ENCODE measurements around the gene RALGAPA2. TPM values are rescaled to one million over a fixed set of nuclear protein-coding genes. Genes with fewer than 3 reads are reported as not detected.

The RALGAPA2 gene
- total RNA-seq, 3 donors from 2014 or later = 34.6 to 74.1 (median 46.0) TPM

DNA sequence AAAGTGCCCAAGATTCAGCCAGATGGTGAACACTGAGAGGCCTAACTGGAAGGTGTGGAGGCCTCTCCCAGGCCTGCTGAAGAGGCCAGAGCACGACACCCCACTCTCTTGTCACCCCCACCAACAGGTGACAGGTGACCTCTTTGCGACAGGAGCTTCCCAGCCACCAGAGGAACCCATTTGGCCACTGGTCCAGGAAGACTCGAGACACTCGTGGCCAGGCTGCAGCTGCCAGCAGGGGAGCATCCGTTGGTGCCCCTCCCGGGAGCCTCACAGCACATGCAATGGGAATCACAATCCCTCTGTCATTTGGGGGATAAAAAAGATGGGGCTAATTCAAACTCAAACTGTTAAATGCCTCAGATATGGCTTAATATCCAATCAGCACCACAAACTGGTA lies 181.2 kb downstream of the RALGAPA2 start:
- no peaks in the 10 kb centered on the region for H3K4me1 ChIP-seq
- no peaks in the 10 kb centered on the region for H3K27me3 ChIP-seq
- no peak overlapping the region for H3K4me3 ChIP-seq
- no peak for DNase-seq (ENCODE audit: low spot score in 2 of 2)
- H3K27ac ChIP-seq = no peak overlapping the region
- intact Hi-C loops (cut with DNase I; ENCODE audit: low total_unique reads) = no loop called here
- H3K36me3 ChIP-seq = no peaks in the 10 kb centered on the region
- TF ChIP-seq POLR2AphosphoS5 (IDR thresholded peaks at IDR 0.05) = no peak
- TF ChIP-seq POLR2A (IDR thresholded peaks at IDR 0.05) = no peak
- TF ChIP-seq, protein P1, sequence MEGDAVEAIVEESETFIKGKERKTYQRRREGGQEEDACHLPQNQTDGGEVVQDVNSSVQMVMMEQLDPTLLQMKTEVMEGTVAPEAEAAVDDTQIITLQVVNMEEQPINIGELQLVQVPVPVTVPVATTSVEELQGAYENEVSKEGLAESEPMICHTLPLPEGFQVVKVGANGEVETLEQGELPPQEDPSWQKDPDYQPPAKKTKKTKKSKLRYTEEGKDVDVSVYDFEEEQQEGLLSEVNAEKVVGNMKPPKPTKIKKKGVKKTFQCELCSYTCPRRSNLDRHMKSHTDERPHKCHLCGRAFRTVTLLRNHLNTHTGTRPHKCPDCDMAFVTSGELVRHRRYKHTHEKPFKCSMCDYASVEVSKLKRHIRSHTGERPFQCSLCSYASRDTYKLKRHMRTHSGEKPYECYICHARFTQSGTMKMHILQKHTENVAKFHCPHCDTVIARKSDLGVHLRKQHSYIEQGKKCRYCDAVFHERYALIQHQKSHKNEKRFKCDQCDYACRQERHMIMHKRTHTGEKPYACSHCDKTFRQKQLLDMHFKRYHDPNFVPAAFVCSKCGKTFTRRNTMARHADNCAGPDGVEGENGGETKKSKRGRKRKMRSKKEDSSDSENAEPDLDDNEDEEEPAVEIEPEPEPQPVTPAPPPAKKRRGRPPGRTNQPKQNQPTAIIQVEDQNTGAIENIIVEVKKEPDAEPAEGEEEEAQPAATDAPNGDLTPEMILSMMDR (IDR thresholded peaks at IDR 0.05) = no peak
- no peaks in the 10 kb centered on the region for H3K9me3 ChIP-seq

DNA sequence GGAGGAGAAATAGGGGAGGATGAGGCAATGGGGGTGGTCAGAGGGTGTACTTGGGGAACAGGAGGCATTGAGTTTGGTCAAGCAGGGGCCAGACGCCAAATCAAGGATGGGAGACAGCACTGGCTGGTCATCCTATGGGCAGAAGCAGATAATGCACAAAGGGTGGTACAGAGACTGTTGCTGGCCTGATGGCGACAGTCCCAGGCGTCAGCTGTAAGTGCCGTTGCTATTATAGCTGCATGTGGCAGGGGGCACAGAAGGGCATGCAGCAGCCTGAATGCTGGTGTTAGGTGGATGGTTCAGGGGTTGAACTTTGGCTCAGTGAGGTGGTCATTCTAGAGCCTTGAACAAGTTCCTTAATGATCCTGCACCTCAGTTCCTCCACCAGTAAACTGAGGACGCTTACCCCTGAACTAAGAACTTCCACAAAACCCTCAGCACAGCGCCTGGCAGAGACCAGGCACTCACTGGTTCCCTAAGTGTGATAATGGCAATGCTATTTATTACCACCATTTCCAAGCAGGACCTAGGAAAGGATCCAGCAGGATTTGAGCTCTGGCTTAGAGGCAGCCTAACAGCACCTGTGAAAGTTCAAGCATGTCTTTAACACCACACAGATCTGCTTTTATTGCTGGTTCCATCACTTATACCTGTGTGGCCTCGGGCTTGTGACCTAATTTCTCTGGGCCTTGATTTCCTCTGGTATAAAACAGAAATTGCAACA lies 181.9 kb downstream of the RALGAPA2 start:
- no peak overlapping the region for H3K4me3 ChIP-seq
- no peaks in the 10 kb centered on the region for H3K27me3 ChIP-seq
- no peaks in the 10 kb centered on the region for H3K4me1 ChIP-seq
- intact Hi-C loops (cut with DNase I; ENCODE audit: low total_unique reads) = no loop called here
- no peak overlapping the region for H3K27ac ChIP-seq
- no peaks in the 10 kb centered on the region for H3K9me3 ChIP-seq
- H3K36me3 ChIP-seq = no peaks in the 10 kb centered on the region
- DNase-seq (ENCODE audit: low spot score in 2 of 2) = no peak
- TF ChIP-seq, protein P1 (IDR thresholded peaks at IDR 0.05) = no peak
- TF ChIP-seq POLR2A (IDR thresholded peaks at IDR 0.05) (no peak), POLR2AphosphoS5 (IDR thresholded peaks at IDR 0.05) (no peak)

DNA sequence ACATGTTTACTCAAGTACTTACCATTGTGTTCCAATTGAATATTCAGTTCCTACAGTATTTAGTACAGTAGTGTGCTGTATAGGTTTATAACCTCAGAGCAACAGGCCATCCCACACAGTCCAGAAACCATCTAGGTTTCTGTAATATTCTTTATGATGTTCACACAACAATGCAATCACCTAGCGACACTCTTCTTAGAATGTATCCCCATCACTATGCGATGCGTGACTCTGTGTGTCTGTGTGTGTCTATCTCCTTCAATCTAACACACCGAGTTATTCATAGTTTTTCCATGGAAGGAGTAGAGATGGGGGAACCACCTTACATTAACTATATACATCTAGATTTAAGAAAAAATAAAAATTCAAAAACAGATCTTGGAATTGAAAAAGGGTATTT lies 182.8 kb downstream of the RALGAPA2 start:
- Histone ChIP-seq H3K27ac (no peak overlapping the region), H3K4me3 (no peak overlapping the region), H3K4me1 (no peaks in the 10 kb centered on the region), H3K27me3 (no peaks in the 10 kb centered on the region), H3K36me3 (no peaks in the 10 kb centered on the region), H3K9me3 (no peaks in the 10 kb centered on the region)
- DNase-seq (ENCODE audit: low spot score in 2 of 2) = no peak
- intact Hi-C loops (cut with DNase I; ENCODE audit: low total_unique reads) = no loop called here
- no peak for TF ChIP-seq POLR2A (IDR thresholded peaks at IDR 0.05)
- TF ChIP-seq POLR2AphosphoS5 (IDR thresholded peaks at IDR 0.05) = no peak
- TF ChIP-seq, protein P1 (IDR thresholded peaks at IDR 0.05) = no peak

GRCh38 chr20:20528861-20529260 lies 183.6 kb downstream of the RALGAPA2 start:
- no peak for DNase-seq (ENCODE audit: low spot score in 2 of 2)

DNA sequence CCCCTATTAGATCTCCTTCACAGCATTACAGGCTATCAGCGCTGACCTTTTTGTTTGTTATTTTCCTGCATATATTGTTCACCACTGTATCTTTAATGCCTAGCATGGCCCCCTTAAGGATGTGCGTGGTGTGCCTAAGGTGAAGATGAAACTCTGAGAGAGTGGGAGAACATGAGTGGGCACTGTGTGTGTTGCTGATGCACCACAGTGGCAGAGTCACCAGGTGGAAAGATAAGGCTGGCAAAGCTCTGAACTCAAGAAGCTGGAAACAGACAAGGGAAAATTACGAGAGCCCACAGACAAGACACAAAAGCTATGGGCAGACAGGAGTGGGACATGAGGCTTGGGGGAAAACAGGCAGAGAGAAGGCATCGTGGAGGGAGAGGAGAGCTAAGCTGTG lies 184.8 kb downstream of the RALGAPA2 start:
- Histone ChIP-seq H3K27me3 (no peaks in the 10 kb centered on the region), H3K27ac (no peak overlapping the region), H3K9me3 (no peaks in the 10 kb centered on the region), H3K36me3 (no peaks in the 10 kb centered on the region), H3K4me3 (no peak overlapping the region), H3K4me1 (no peaks in the 10 kb centered on the region)
- TF ChIP-seq POLR2AphosphoS5 (IDR thresholded peaks at IDR 0.05) = no peak
- TF ChIP-seq, protein P1 (IDR thresholded peaks at IDR 0.05) = no peak
- no peak for TF ChIP-seq POLR2A (IDR thresholded peaks at IDR 0.05)
- DNase-seq (ENCODE audit: low spot score in 2 of 2) = no peak
- intact Hi-C loops (cut with DNase I; ENCODE audit: low total_unique reads) = no loop called here

More at GRCh38 chr20:20528861-20529260, 183.6 kb downstream of the RALGAPA2 start:
- Histone ChIP-seq H3K9me3 (no peaks in the 10 kb centered on the region), H3K4me3 (no peak overlapping the region), H3K4me1 (no peaks in the 10 kb centered on the region), H3K27me3 (no peaks in the 10 kb centered on the region), H3K36me3 (no peaks in the 10 kb centered on the region), H3K27ac (no peak overlapping the region)
- TF ChIP-seq POLR2AphosphoS5 (IDR thresholded peaks at IDR 0.05) = no peak
- TF ChIP-seq, protein P1 (IDR thresholded peaks at IDR 0.05) = no peak
- no peak for TF ChIP-seq POLR2A (IDR thresholded peaks at IDR 0.05)
- intact Hi-C loops (cut with DNase I; ENCODE audit: low total_unique reads) = no loop called here

All from breast epithelium (tissue), 4 donors.